T-helper 2 cell treated with Interferon-gamma antibody and Interleukin-4, amounts not matched to agents 100 ng/mL and 5 ng/mL, for 36 hours (primary cell): Measurements from ENCODE around the gene NDUFS6. TPM values are rescaled to one million over a fixed set of nuclear protein-coding genes. Genes with fewer than 3 reads are reported as not detected.

Experiments
- intact Hi-C: fragments of 100-400 bp; cut with micrococcal nuclease; formaldehyde crosslinking; loops from one replicate; pipeline ENCODE4 v1.15.1; 2023
- total RNA-seq: library from RNA; stranded (reverse); gene quantifications from 2 replicates; pipeline ENCODE4 v1.2.3, GENCODE V29; 2022

Gene NDUFS6
- total RNA-seq, 1 donor from 2014 or later, result 35.3 TPM

- intact Hi-C loops, result no loop called here
These were observed 45.8 kb downstream of the NDUFS6 start for GRCh38 chr5:1847056-1847455.

DNA sequence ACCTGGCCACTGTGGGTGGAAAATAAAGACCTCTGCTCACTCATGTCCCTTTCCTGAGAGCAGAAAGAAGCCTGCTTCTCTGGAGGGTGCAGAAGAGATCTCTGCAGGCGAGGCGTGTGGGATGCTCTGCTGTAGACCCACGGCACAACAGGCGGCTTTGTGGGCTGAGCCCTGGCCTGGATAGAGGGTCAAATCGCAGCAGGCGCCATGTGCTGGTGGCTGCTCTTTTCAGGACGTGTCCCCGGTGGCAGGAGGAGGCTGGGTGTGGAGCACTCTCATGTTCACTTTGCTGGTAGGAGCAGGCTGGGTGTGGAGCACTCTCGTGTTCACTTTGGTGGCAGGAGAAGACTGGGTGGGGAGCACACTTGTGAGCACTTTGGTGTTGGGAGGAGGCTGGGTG, 46.4 kb downstream of the NDUFS6 start:
- intact Hi-C loops, result no loop called here

GRCh38 chr5:1850324-1851154, 49.3 kb downstream of the NDUFS6 start:
- intact Hi-C loops, result no loop called here

- intact Hi-C loops, result no loop called here
These were observed 50.2 kb downstream of the NDUFS6 start for GRCh38 chr5:1851290-1851934.

- intact Hi-C loops, result no loop called here
These were observed 51.2 kb downstream of the NDUFS6 start for GRCh38 chr5:1852324-1852947.

DNA sequence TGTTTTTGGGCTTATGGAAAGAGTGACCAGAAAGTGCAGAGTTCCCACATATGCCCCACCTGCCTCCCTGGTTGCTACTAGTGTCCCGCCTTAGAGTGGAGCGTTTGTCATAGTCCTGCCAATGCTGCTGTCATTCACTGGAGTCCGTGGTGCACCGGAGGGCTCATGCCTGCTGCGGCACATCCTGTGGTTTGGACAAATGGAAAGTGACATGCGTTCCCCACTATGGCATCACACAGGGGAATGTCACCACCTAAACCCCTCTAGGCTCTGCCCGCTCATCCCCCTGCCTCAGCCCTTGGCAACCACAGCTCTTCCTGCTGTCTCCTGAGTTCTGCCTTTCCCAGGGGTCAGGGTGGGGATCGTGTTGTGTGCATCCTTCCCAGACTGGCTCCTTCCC, 52.3 kb downstream of the NDUFS6 start:
- intact Hi-C loops, result no loop called here

DNA sequence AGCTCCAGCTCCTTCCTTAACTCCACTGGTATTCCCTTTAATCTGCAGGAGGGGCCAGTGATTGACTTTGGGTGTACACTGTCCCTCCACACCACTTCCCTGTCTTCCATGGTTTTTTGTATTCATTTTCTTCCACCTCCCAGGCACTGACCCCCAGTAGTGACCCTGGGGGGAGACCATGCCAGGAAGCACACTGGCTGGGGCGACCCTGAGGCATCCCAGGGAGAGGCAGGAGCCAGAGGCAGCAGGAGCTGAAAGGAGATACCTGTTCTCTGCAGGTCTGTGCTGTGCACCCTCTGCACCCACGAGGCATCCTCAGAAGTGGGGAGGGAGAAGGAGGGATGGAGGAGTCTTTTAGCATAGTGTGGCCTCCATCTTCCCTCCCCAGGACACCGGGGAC, 53.9 kb downstream of the NDUFS6 start:
- intact Hi-C loops, result no loop called here

DNA sequence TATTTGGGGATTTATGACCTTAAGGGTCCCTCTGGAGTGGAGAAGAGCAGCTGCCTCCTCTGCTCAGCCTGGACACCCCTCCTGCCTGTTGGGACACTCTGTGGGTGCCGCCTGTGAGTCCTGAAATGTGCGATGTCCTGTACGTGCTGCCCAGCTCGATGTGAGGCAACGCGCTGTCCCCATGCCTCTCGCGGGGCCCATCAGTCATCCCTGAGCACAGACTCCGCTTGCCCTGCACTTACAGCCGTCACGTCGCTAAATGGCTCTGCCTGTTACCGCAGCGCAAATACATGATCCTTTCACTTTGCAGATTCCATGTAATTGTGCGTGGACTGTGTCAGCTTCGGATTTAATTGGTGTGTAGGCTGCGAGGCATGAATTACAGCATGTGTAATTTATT, 54.4 kb downstream of the NDUFS6 start:
- intact Hi-C loops, result no loop called here

DNA sequence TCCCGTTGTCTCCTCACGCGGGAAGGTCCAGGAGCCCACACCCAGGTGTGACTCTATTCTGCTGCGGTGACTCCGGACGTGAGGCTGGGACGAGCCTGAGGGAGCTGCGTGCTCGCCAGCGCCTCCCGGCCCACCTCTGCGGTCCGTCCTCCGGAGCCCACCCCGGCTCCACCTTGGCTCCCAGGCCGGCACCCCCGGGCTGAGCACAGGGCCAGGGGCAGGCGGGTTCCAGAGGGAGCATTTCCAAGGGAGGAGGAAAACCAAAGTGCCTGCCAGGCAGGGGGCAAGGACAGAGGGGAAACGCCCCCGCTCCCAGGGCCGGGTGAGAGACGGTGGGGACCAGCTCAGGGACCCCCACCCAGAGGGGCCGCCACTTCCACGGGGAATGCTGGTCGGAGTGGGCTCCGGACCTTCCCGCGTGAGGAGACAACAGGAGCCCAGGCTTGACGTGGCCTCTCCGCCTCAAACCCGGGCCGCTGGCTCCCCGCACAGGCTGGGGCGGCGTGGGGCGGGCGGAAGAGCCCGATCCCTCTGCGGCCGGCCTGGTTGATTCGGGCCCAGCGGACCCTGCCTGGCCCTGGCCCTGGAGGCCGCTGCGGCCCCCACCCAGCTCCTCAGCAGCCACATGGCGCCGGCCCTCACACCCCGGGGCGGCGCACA, 55.5 kb downstream of the NDUFS6 start:
- intact Hi-C loops, result no loop called here

DNA sequence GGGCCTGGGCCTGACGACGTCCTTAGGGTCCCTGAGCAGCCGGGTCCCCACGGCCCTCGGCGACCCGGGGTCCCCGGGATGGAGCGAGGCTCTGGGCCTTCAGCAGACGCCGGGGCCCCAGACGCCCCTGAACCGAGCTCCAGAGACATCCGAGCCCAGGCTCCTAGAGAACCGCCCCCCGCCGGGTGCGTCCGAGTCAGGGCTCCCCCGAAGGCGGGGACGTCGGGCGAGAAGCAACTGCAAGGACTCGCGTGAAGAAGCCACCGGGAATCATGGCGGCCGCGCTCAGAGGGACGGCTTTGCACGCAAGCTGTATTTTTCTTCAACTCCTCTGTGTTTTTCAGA, 56.0 kb downstream of the NDUFS6 start:
- intact Hi-C loops, result no loop called here

- intact Hi-C loops, result no loop called here
These were observed 57.2 kb downstream of the NDUFS6 start for GRCh38 chr5:1858436-1858835.

GRCh38 chr5:1859099-1859498, 57.9 kb downstream of the NDUFS6 start:
- intact Hi-C loops, result no loop called here

DNA sequence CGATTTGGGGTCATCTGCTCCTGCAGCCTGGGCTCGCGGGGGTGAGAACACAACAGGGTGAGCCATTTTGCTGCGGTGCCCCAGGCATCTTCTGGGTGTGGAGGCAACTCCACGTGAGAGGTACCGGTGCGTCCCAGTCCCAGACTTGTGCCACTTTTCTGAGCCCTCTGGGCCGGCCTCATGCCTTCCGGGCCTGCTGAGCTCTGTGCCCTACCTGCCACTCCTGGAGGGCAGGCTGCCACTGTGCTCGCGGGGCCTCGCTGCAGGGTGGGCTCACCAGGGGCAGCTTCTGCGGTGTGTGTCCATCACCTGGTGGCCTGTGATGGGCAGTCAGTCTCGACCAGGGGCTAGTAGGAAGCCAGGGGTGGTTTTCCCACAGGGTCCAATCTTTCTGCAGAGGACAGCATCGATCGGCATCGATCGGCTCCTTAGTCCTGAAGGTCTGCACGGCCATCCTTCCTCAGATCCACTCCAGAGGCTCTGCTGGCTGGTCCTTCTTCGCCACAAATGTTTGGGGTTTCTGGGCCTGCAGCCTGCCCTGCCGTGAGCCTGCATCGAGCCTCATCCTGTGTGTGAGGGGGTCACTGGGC, 58.9 kb downstream of the NDUFS6 start:
- intact Hi-C loops, result no loop called here

- intact Hi-C loops, result no loop called here
These were observed 59.7 kb downstream of the NDUFS6 start for GRCh38 chr5:1860949-1861348.

DNA sequence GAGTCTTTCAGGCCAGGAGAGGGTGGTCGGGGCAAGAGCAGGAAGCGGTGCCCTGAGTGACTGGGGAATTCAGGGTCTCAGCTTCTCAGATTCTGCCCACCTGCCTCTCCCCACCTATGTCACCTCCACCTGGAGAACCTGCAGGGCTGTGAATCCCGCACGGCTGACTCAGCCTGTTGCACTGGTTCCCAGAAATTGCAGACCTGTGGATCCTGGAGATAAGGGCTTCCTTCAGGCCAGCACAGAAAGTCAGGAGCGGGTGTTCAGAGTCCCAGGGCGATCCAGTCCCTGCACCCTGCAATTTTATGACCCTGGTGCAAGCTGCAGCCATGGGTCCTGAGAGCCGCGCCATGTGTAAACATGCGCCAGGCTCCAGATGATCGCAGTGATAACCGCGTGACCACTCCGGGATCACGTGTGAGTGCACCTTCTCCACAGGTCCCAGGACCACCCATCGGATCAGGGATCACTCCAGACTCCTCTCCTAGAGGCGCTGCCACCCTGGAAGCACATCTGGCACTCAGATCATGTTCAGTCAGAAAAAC, 63.8 kb downstream of the NDUFS6 start:
- intact Hi-C loops, result no loop called here

- intact Hi-C loops, result no loop called here
These were observed 64.3 kb downstream of the NDUFS6 start for GRCh38 chr5:1865486-1865885.

Other genes with a start within 250 kb of the NDUFS6 start
- 54.6 and 60.6 TPM in 2 replicates for gene MRPL36, start 1.6 kb upstream of the NDUFS6 start, total RNA-seq
- gene IRX4, start 81.5 kb downstream of the NDUFS6 start, total RNA-seq, result not detected in 2 replicates